Naive thymus-derived CD4-positive, alpha-beta T cell (primary cell): ENCODE results near the gene PEMT. TPM values are rescaled to one million over a fixed set of nuclear protein-coding genes. Genes with fewer than 3 reads are reported as not detected.
"Not testable (repeated sequence)": the region's sequence is repeated elsewhere in the genome, so short reads cannot be mapped to it uniquely, and the experiment has no call there.

ENCODE experiments used
- ATAC-seq: fragments of 150-1000 bp; cut with Tn5 transposase; 2 replicates; pipeline ENCODE4 v1.10.0; 2021; ENCODE audit warnings: mild to moderate bottlenecking, moderate library complexity
- CTCF ChIA-PET: fragments of 350-600 bp; sonication (Branson Sonifier 250); formaldehyde crosslinking; loops from one replicate; lab custom pipeline; 2021; ENCODE audit warnings: antibody characterized with exemption; lab: Charles Lee
- POLR2A ChIA-PET: fragments of 350-600 bp; sonication (Branson Sonifier 250); formaldehyde crosslinking; loops from one replicate; lab custom pipeline; 2021; ENCODE audit warnings: antibody characterized with exemption, inconsistent platforms; lab: Charles Lee
- DNase-seq, 9 donors: peaks; one replicate each; pipeline versions ENCODE4 v3.0.0 to v3.0.0-alpha.2; 2020 to 2022; ENCODE audit warnings: mixed read lengths in 1 of 9
- H3K27ac ChIP-seq: one replicate; pipeline ENCODE4 v1.7.0; 2013; ENCODE audit warnings: mild to moderate bottlenecking, low read depth, low read length, moderate library complexity
- H3K27me3 ChIP-seq, 2 donors: one replicate each; pipeline ENCODE4 v1.7.0; 2013; ENCODE audit warnings: low read length in 2 of 2, mild to moderate bottlenecking in 2 of 2, moderate library complexity in 2 of 2; ENCODE audit not compliant: control insufficient read depth in 2 of 2, insufficient read depth in 2 of 2
- H3K36me3 ChIP-seq, 3 experiments: 1 replicate in 2 of 3; 2 replicates in 1 of 3; pipeline ENCODE4 v1.7.0; 2013; ENCODE audit warnings: low read length in 3 of 3, mild to moderate bottlenecking in 3 of 3, moderate library complexity in 1 of 3; ENCODE audit not compliant: insufficient read depth in 3 of 3, control insufficient read depth in 2 of 3
- H3K4me1 ChIP-seq, 2 donors: one replicate each; pipeline ENCODE4 v1.7.0; 2013; ENCODE audit warnings: low read length in 2 of 2, mild to moderate bottlenecking in 2 of 2, moderate library complexity in 1 of 2; ENCODE audit not compliant: control insufficient read depth in 2 of 2, insufficient read depth in 2 of 2
- H3K4me3 ChIP-seq: 2 replicates; pipeline ENCODE4 v1.7.0; 2013; ENCODE audit warnings: mild to moderate bottlenecking, low read length
- H3K9me3 ChIP-seq, 3 experiments: 1 replicate in 2 of 3; 2 replicates in 1 of 3; pipeline ENCODE4 v1.7.0; 2013; ENCODE audit warnings: low read length in 3 of 3; ENCODE audit not compliant: control insufficient read depth in 2 of 3
- H3K27ac Mint-ChIP-seq, 9 donors: one replicate each; pipeline ENCODE4 v1.8.0; 2020 to 2022; ENCODE audit warnings: mixed read lengths in 9 of 9, mild to moderate bottlenecking in 8 of 9, moderate library complexity in 5 of 9, inconsistent platforms in 2 of 9
- H3K27me3 Mint-ChIP-seq, 5 donors: one replicate each; pipeline ENCODE4 v1.8.0; 2021 to 2022; ENCODE audit warnings: mixed read lengths in 5 of 5, mild to moderate bottlenecking in 1 of 5
- H3K36me3 Mint-ChIP-seq, 5 donors: one replicate each; pipeline ENCODE4 v1.8.0; 2020 to 2022; ENCODE audit warnings: mixed read lengths in 5 of 5, mild to moderate bottlenecking in 3 of 5, inconsistent platforms in 1 of 5
- H3K4me1 Mint-ChIP-seq, 7 donors: one replicate each; pipeline ENCODE4 v1.8.0; 2020 to 2022; ENCODE audit warnings: mixed read lengths in 7 of 7, mild to moderate bottlenecking in 3 of 7, inconsistent platforms in 1 of 7
- H3K4me3 Mint-ChIP-seq, 10 donors: one replicate each; pipeline ENCODE4 v1.8.0; 2020 to 2022; ENCODE audit warnings: mild to moderate bottlenecking in 10 of 10, mixed read lengths in 10 of 10, moderate library complexity in 6 of 10, inconsistent platforms in 2 of 10
- H3K9me3 Mint-ChIP-seq, 11 donors: one replicate each; pipeline ENCODE4 v1.8.0; 2020 to 2022; ENCODE audit warnings: mixed read lengths in 11 of 11, mild to moderate bottlenecking in 4 of 11, inconsistent platforms in 1 of 11, moderate library complexity in 1 of 11
- intact Hi-C, 2 donors: fragments of 100-400 bp; cut with micrococcal nuclease; formaldehyde crosslinking; loops; one replicate each; pipeline ENCODE4 v1.15.1; 2023
- polyA plus RNA-seq, 2 donors: library from polyadenylated mRNA; unstranded; fragments of 300-500 nt; fragmentation: Illumina TruSeq; gene quantifications; one replicate each; pipeline ENCODE4 v1.2.3, GENCODE V29; 2021
- total RNA-seq, 6 experiments: library from RNA in 5 of 6; stranded (reverse) in 5 of 6; gene quantifications; 1 replicate in 5 of 6; 2 replicates in 1 of 6; pipeline ENCODE4 v1.2.3 and lab custom pipeline; 2021 to 2026

Gene PEMT
- total and polyA plus RNA-seq, 7 experiments from 2014 or later = 9.5 to 34.1 (median 12.3) TPM

- Histone ChIP-seq H3K27ac (no peak overlapping the region), H3K4me1 (no peaks in the 10 kb centered on the region), H3K36me3 (no peaks in the 10 kb centered on the region), H3K27me3 (no peaks in the 10 kb centered on the region), H3K9me3 (no peaks in the 10 kb centered on the region), H3K4me3 (no peak overlapping the region)
- intact Hi-C loops = no loop called here
- Mint-ChIP-seq H3K36me3 (no peaks in the 10 kb centered on the region), H3K27me3 (peaks cover 0 to 3% (median 0%) of the 10 kb centered on the region in 5 donors), H3K27ac (no peak overlapping the region), H3K4me3 (no peak overlapping the region), H3K4me1 (peaks cover 0 to 2% (median 0%) of the 10 kb centered on the region in 7 donors), H3K9me3 (peaks cover 0 to 2% (median 0%) of the 10 kb centered on the region in 11 donors)
- ChIA-PET POLR2A (no interaction called here), CTCF (interaction anchor here (0.6 kb wide), 1 partner anchor 380 kb away, joined by 5 read pairs; no protein-coding TSS in a partner anchor)
- no peak for ATAC-seq
- no peak for DNase-seq
These were observed 43.6 kb upstream of the PEMT start for GRCh38 chr17:17635126-17635525.

GRCh38 chr17:17633310-17633709 is 41.8 kb upstream of the PEMT start:
- Mint-ChIP-seq H3K27ac (no peak overlapping the region), H3K4me3 (no peak overlapping the region), H3K4me1 (peaks cover 6 to 12% (median 11%) of the 10 kb centered on the region in 7 donors), H3K9me3 (peaks cover 0 to 2% (median 0%) of the 10 kb centered on the region in 11 donors), H3K27me3 (peaks cover 0 to 2% (median 0%) of the 10 kb centered on the region in 5 donors), H3K36me3 (no peaks in the 10 kb centered on the region)
- H3K27ac ChIP-seq = no peak overlapping the region
- H3K4me1 ChIP-seq = peaks cover 0 to 4% of the 10 kb centered on the region in 2 donors
- CTCF ChIA-PET = no interaction called here
- POLR2A ChIA-PET = no interaction called here
- DNase-seq (no peak), ATAC-seq (no peak)
- H3K9me3 ChIP-seq = no peaks in the 10 kb centered on the region
- no peaks in the 10 kb centered on the region for H3K27me3 ChIP-seq
- intact Hi-C loops = no loop called here
- H3K36me3 ChIP-seq = no peaks in the 10 kb centered on the region
- H3K4me3 ChIP-seq = no peak overlapping the region

GRCh38 chr17:17632690-17633089 is 41.2 kb upstream of the PEMT start:
- CTCF ChIA-PET, H3K36me3 Mint-ChIP-seq, DNase-seq, H3K27me3 ChIP-seq, H3K9me3 Mint-ChIP-seq, H3K4me3 ChIP-seq, H3K9me3 ChIP-seq, H3K27me3 Mint-ChIP-seq, POLR2A ChIA-PET, ATAC-seq, H3K36me3 ChIP-seq, H3K27ac Mint-ChIP-seq, H3K27ac ChIP-seq, intact Hi-C loops, H3K4me1 ChIP-seq, H3K4me3 Mint-ChIP-seq: not testable (repeated sequence)
- H3K4me1 Mint-ChIP-seq = peaks cover 6 to 13% (median 12%) of the 10 kb centered on the region in 7 donors

GRCh38 chr17:17628388-17629008 is 37.0 kb upstream of the PEMT start:
- H3K27ac ChIP-seq = peak overlapping the region; percentile 75
- H3K36me3 ChIP-seq = no peaks in the 10 kb centered on the region
- POLR2A ChIA-PET = interaction anchor here (1.0 kb wide), 1 partner anchor 14 kb away, joined by 3 read pairs; no protein-coding TSS in a partner anchor
- Mint-ChIP-seq H3K27ac (peak overlapping the region; percentile 87 to 98 (median 94)), H3K27me3 (no peaks in the 10 kb centered on the region), H3K4me1 (peaks cover 6 to 13% (median 12%) of the 10 kb centered on the region in 7 donors), H3K4me3 (peak overlapping the region; percentile 70 to 98 (median 92)), H3K36me3 (no peaks in the 10 kb centered on the region), H3K9me3 (peaks cover 0 to 2% (median 0%) of the 10 kb centered on the region in 11 donors)
- intact Hi-C loops = loop anchor here in 1 of 2 donors (1.0 kb wide), 1 partner anchor 37 kb away; the partner anchor contains the start of gene PEMT
- DNase-seq (peak in 7 of 9 donors; percentile 13 to 53 (median 46)), ATAC-seq (peak; percentile 74)
- H3K4me1 ChIP-seq = peaks cover 0 to 4% of the 10 kb centered on the region in 2 donors
- H3K27me3 ChIP-seq = no peaks in the 10 kb centered on the region
- no peaks in the 10 kb centered on the region for H3K9me3 ChIP-seq
- CTCF ChIA-PET = interaction anchor here (0.7 kb wide), 1 partner anchor 563 kb away, joined by 5 read pairs; no protein-coding TSS in a partner anchor
- H3K4me3 ChIP-seq = peak overlapping the region; percentile 55

- Mint-ChIP-seq H3K36me3 (no peaks in the 10 kb centered on the region), H3K27me3 (peaks cover 0 to 2% (median 0%) of the 10 kb centered on the region in 5 donors), H3K9me3 (no peaks in the 10 kb centered on the region), H3K4me1 (peaks cover 6 to 17% (median 13%) of the 10 kb centered on the region in 7 donors), H3K27ac (peak overlapping the region in 1 of 9 donors; percentile 21), H3K4me3 (no peak overlapping the region)
- H3K9me3 ChIP-seq = no peaks in the 10 kb centered on the region
- DNase-seq = no peak
- no peak overlapping the region for H3K27ac ChIP-seq
- intact Hi-C loops = no loop called here
- ATAC-seq = no peak
- ChIA-PET CTCF (no interaction called here), POLR2A (no interaction called here)
- peaks cover 0 to 4% of the 10 kb centered on the region in 2 donors for H3K4me1 ChIP-seq
- H3K27me3 ChIP-seq = no peaks in the 10 kb centered on the region
- no peak overlapping the region for H3K4me3 ChIP-seq
- no peaks in the 10 kb centered on the region for H3K36me3 ChIP-seq
These were observed 35.3 kb upstream of the PEMT start for GRCh38 chr17:17626840-17627239.

GRCh38 chr17:17626151-17626805 is 34.8 kb upstream of the PEMT start:
- Mint-ChIP-seq H3K27ac (no peak overlapping the region), H3K4me1 (peaks cover 6 to 17% (median 13%) of the 10 kb centered on the region in 7 donors), H3K27me3 (peaks cover 0 to 7% (median 0%) of the 10 kb centered on the region in 5 donors), H3K4me3 (no peak overlapping the region), H3K9me3 (no peaks in the 10 kb centered on the region), H3K36me3 (no peaks in the 10 kb centered on the region)
- Histone ChIP-seq H3K27ac (no peak overlapping the region), H3K4me3 (no peak overlapping the region), H3K27me3 (no peaks in the 10 kb centered on the region), H3K9me3 (no peaks in the 10 kb centered on the region), H3K4me1 (peaks cover 0 to 4% of the 10 kb centered on the region in 2 donors), H3K36me3 (no peaks in the 10 kb centered on the region)
- intact Hi-C loops = no loop called here
- POLR2A ChIA-PET = no interaction called here
- no peak for DNase-seq
- CTCF ChIA-PET = no interaction called here
- no peak for ATAC-seq
